ENCODE data around the gene SIDT1.

- TF ChIP-seq EZH2 (IDR thresholded peaks at IDR 0.05; ENCODE audit: low read length, missing control alignments) = peak; percentile 62
- TF ChIP-seq, protein P1, sequence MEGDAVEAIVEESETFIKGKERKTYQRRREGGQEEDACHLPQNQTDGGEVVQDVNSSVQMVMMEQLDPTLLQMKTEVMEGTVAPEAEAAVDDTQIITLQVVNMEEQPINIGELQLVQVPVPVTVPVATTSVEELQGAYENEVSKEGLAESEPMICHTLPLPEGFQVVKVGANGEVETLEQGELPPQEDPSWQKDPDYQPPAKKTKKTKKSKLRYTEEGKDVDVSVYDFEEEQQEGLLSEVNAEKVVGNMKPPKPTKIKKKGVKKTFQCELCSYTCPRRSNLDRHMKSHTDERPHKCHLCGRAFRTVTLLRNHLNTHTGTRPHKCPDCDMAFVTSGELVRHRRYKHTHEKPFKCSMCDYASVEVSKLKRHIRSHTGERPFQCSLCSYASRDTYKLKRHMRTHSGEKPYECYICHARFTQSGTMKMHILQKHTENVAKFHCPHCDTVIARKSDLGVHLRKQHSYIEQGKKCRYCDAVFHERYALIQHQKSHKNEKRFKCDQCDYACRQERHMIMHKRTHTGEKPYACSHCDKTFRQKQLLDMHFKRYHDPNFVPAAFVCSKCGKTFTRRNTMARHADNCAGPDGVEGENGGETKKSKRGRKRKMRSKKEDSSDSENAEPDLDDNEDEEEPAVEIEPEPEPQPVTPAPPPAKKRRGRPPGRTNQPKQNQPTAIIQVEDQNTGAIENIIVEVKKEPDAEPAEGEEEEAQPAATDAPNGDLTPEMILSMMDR (conservative IDR thresholded peaks at IDR 0.05 in 1 of 2, IDR thresholded peaks at IDR 0.05 in 1 of 2; ENCODE audit: low read depth in 1 of 2, low read length in 2 of 2) = peak in 1 of 2 donors; percentile 15
These were observed at the start of gene SIDT1 for GRCh38 chr3:113531826-113532697.

All from fibroblast of lung (primary cell).